CD8-positive, alpha-beta memory T cell (primary cell): Measurements from ENCODE around the gene RASA4B. TPM values are rescaled to one million over a fixed set of nuclear protein-coding genes. Genes with fewer than 3 reads are reported as not detected.

Source experiments
- CTCF ChIA-PET: fragments of 350-600 bp; sonication (Branson Sonifier 250); formaldehyde crosslinking; loops from one replicate; lab custom pipeline; 2021; ENCODE audit warnings: antibody characterized with exemption; lab: Charles Lee
- POLR2A ChIA-PET: fragments of 350-600 bp; sonication (Branson Sonifier 250); formaldehyde crosslinking; loops from one replicate; lab custom pipeline; 2021; ENCODE audit warnings: antibody characterized with exemption; lab: Charles Lee
- DNase-seq, 5 donors: peaks; one replicate each; pipeline versions ENCODE4 v3.0.0 to v3.0.0-alpha.2; 2020 to 2022; ENCODE audit warnings: mixed read lengths in 1 of 5
- H3K27ac ChIP-seq: one replicate; pipeline ENCODE4 v1.7.0; 2013; ENCODE audit warnings: low read depth, mild to moderate bottlenecking, low read length, moderate library complexity
- H3K27me3 ChIP-seq: 2 replicates; pipeline ENCODE4 v1.7.0; 2013; ENCODE audit warnings: low read length, mild to moderate bottlenecking; ENCODE audit not compliant: insufficient read depth, poor library complexity, severe bottlenecking
- H3K36me3 ChIP-seq: 2 replicates; pipeline ENCODE4 v1.7.0; 2013; ENCODE audit warnings: mild to moderate bottlenecking, low read length, moderate library complexity; ENCODE audit not compliant: insufficient read depth
- H3K4me1 ChIP-seq: 2 replicates; pipeline ENCODE4 v1.7.0; 2013; ENCODE audit warnings: mild to moderate bottlenecking, low read length, moderate library complexity; ENCODE audit not compliant: insufficient read depth
- H3K4me3 ChIP-seq: 2 replicates; pipeline ENCODE4 v1.7.0; 2013; ENCODE audit warnings: mild to moderate bottlenecking, low read length
- H3K9me3 ChIP-seq: 2 replicates; pipeline ENCODE4 v1.7.0; 2013; ENCODE audit warnings: mild to moderate bottlenecking, low read length
- H3K27ac Mint-ChIP-seq, 8 donors: one replicate each; pipeline ENCODE4 v1.8.0; 2020 to 2021; ENCODE audit warnings: mixed read lengths in 8 of 8, mild to moderate bottlenecking in 6 of 8, inconsistent platforms in 3 of 8, moderate library complexity in 3 of 8
- H3K27me3 Mint-ChIP-seq, 2 donors: one replicate each; pipeline ENCODE4 v1.8.0; 2020 to 2021; ENCODE audit warnings: mixed read lengths in 2 of 2, mild to moderate bottlenecking in 1 of 2, moderate library complexity in 1 of 2
- H3K36me3 Mint-ChIP-seq, 3 donors: one replicate each; pipeline ENCODE4 v1.8.0; 2020 to 2021; ENCODE audit warnings: mixed read lengths in 3 of 3, inconsistent platforms in 1 of 3, mild to moderate bottlenecking in 1 of 3
- H3K4me1 Mint-ChIP-seq, 3 donors: one replicate each; pipeline ENCODE4 v1.8.0; 2020 to 2021; ENCODE audit warnings: mixed read lengths in 3 of 3, inconsistent platforms in 1 of 3, mild to moderate bottlenecking in 1 of 3
- H3K4me3 Mint-ChIP-seq, 7 donors: one replicate each; pipeline ENCODE4 v1.8.0; 2020 to 2021; ENCODE audit warnings: mixed read lengths in 7 of 7, mild to moderate bottlenecking in 6 of 7, moderate library complexity in 4 of 7, inconsistent platforms in 2 of 7
- H3K9me3 Mint-ChIP-seq, 5 donors: one replicate each; pipeline ENCODE4 v1.8.0; 2020 to 2022; ENCODE audit warnings: mixed read lengths in 5 of 5, mild to moderate bottlenecking in 3 of 5, moderate library complexity in 2 of 5, inconsistent platforms in 1 of 5
- polyA plus RNA-seq: library from polyadenylated mRNA; unstranded; fragments of 300-500 nt; fragmentation: Illumina TruSeq; gene quantifications from one replicate; pipeline ENCODE4 v1.2.3, GENCODE V29; 2021
- total RNA-seq, 2 experiments: library from RNA; stranded (reverse); gene quantifications; one replicate each; pipeline ENCODE4 v1.2.3, GENCODE V29; 2021

Gene RASA4B
- total and polyA plus RNA-seq, 3 experiments from 2014 or later: 10.8 to 23.9 (median 22.0) TPM

GRCh38 chr7:102439963-102440795 lies 77.4 kb downstream of the RASA4B start:
- H3K27me3 Mint-ChIP-seq: no peaks in the 10 kb centered on the region
- H3K9me3 Mint-ChIP-seq: no peaks in the 10 kb centered on the region
- no peak overlapping the region for H3K27ac ChIP-seq
- H3K36me3 ChIP-seq: no peaks in the 10 kb centered on the region
- H3K4me1 Mint-ChIP-seq: peaks cover 0 to 9% (median 6%) of the 10 kb centered on the region in 3 donors
- no peak overlapping the region for H3K4me3 ChIP-seq
- ChIA-PET CTCF (interaction anchor here (0.8 to 2.0 kb wide), 5 partner anchors 10 to 28 kb away, joined by 3 to 7 read pairs (median 4); no protein-coding TSS in a partner anchor), POLR2A (no interaction called here)
- no peaks in the 10 kb centered on the region for H3K4me1 ChIP-seq
- H3K36me3 Mint-ChIP-seq: peaks cover 0 to 32% (median 4%) of the 10 kb centered on the region in 3 donors
- no peak overlapping the region for H3K4me3 Mint-ChIP-seq
- no peaks in the 10 kb centered on the region for H3K9me3 ChIP-seq
- peak overlapping the region in 1 of 8 donors; percentile 41 for H3K27ac Mint-ChIP-seq
- no peaks in the 10 kb centered on the region for H3K27me3 ChIP-seq
- DNase-seq: no peak

GRCh38 chr7:102436118-102436517 lies 81.5 kb downstream of the RASA4B start:
- ChIA-PET CTCF (interaction anchor here (2.4 to 3.3 kb wide), 2 partner anchors 14 to 31 kb away, joined by 8 to 11 read pairs; no protein-coding TSS in a partner anchor), POLR2A (no interaction called here)
- Histone ChIP-seq H3K4me3 (no peak overlapping the region), H3K9me3 (no peaks in the 10 kb centered on the region), H3K27ac (no peak overlapping the region), H3K4me1 (peaks cover 30% of the 10 kb centered on the region), H3K27me3 (no peaks in the 10 kb centered on the region), H3K36me3 (no peaks in the 10 kb centered on the region)
- Mint-ChIP-seq H3K9me3 (peaks cover 0 to 1% (median 0%) of the 10 kb centered on the region in 5 donors), H3K4me3 (peak overlapping the region in 2 of 7 donors; percentile 31 to 80), H3K4me1 (peaks cover 21 to 38% (median 32%) of the 10 kb centered on the region in 3 donors), H3K27me3 (peaks cover 0 to 2% of the 10 kb centered on the region in 2 donors), H3K36me3 (peaks cover 0 to 18% (median 2%) of the 10 kb centered on the region in 3 donors), H3K27ac (peak overlapping the region in 5 of 8 donors; percentile 20 to 95 (median 50))
- no peak for DNase-seq

- ChIA-PET CTCF (interaction anchor here (0.9 to 2.1 kb wide), 4 partner anchors 19 to 30 kb away, joined by 3 to 10 read pairs (median 4); no protein-coding TSS in a partner anchor), POLR2A (interaction anchor here (0.9 kb wide), 2 partner anchors 9 to 30 kb away, joined by 3 read pairs; partner anchors contain the start of gene ALKBH4)
- peaks cover 0 to 15% (median 0%) of the 10 kb centered on the region in 3 donors for H3K36me3 Mint-ChIP-seq
- Histone ChIP-seq H3K4me3 (peak overlapping the region; percentile 70), H3K27ac (peak overlapping the region; percentile 79), H3K27me3 (no peaks in the 10 kb centered on the region), H3K4me1 (peaks cover 51% of the 10 kb centered on the region), H3K9me3 (no peaks in the 10 kb centered on the region), H3K36me3 (no peaks in the 10 kb centered on the region)
- H3K27me3 Mint-ChIP-seq: peaks cover 0 to 2% of the 10 kb centered on the region in 2 donors
- H3K9me3 Mint-ChIP-seq: peaks cover 0 to 1% (median 0%) of the 10 kb centered on the region in 5 donors
- peak in 2 of 5 donors; percentile 18 to 27 for DNase-seq
- H3K4me3 Mint-ChIP-seq: peak overlapping the region; percentile 83 to 92 (median 87)
- peak overlapping the region; percentile 83 to 97 (median 95) for H3K27ac Mint-ChIP-seq
- peaks cover 38 to 58% (median 47%) of the 10 kb centered on the region in 3 donors for H3K4me1 Mint-ChIP-seq
Observed at GRCh38 chr7:102434039-102434486, 83.5 kb downstream of the RASA4B start.

- peak within 1 kb of the TSS; percentile 97 to 100 (median 99) for H3K27ac Mint-ChIP-seq
- CTCF ChIA-PET: interaction anchor here (0.9 to 2.1 kb wide), 5 partner anchors 18 to 35 kb away, joined by 3 to 10 read pairs (median 6); no protein-coding TSS in a partner anchor
- POLR2A ChIA-PET: interaction anchor here (0.9 to 1.6 kb wide), 3 partner anchors 8 to 21 kb away, joined by 3 to 4 read pairs (median 3); no protein-coding TSS in a partner anchor
- Histone ChIP-seq H3K4me3 (peak within 1 kb of the TSS; percentile 70), H3K36me3 (no peaks in the 10 kb centered on the region), H3K27ac (peak within 1 kb of the TSS; percentile 79), H3K9me3 (no peaks in the 10 kb centered on the region), H3K4me1 (peaks cover 57% of the 10 kb centered on the region), H3K27me3 (no peaks in the 10 kb centered on the region)
- H3K27me3 Mint-ChIP-seq: peaks cover 0 to 2% of the 10 kb centered on the region in 2 donors
- H3K4me1 Mint-ChIP-seq: peaks cover 39 to 62% (median 48%) of the 10 kb centered on the region in 3 donors
- H3K36me3 Mint-ChIP-seq: peaks cover 0 to 14% (median 0%) of the 10 kb centered on the region in 3 donors
- peak; percentile 85 to 93 (median 85) for DNase-seq
- H3K9me3 Mint-ChIP-seq: peaks cover 0 to 1% (median 0%) of the 10 kb centered on the region in 5 donors
- peak within 1 kb of the TSS; percentile 84 to 93 (median 87) for H3K4me3 Mint-ChIP-seq
Observed at GRCh38 chr7:102433219-102434038, 84.1 kb downstream of the RASA4B start, which contains the start of gene ORAI2. TSS of gene ORAI2 (plus strand) at chr7:102433575. CDS start at chr7:102438957, 5,382 bp downstream.

Other genes starting within 250 kb of the RASA4B start
- 1 to 10 TPM; 1.8 TPM for gene SH2B2, start 230.9 kb downstream of the RASA4B start, total RNA-seq
- 1.5 TPM for gene SH2B2, start 230.9 kb downstream of the RASA4B start, polyA plus RNA-seq
- not detected for gene SPDYE6, start 161.3 kb downstream of the RASA4B start, total RNA-seq
- 0.89 TPM for gene SPDYE6, start 161.3 kb downstream of the RASA4B start, polyA plus RNA-seq
- 10 to 100 TPM; 26.0 to 27.3 TPM for gene PRKRIP1, start 121.4 kb downstream of the RASA4B start, total RNA-seq
- 21.1 TPM for gene PRKRIP1, start 121.4 kb downstream of the RASA4B start, polyA plus RNA-seq
- 10 to 100 TPM; 66.9 to 68.9 TPM for gene ORAI2, start 84.2 kb downstream of the RASA4B start, total RNA-seq
- 47.7 TPM for gene ORAI2, start 84.2 kb downstream of the RASA4B start, polyA plus RNA-seq
- 10 to 100 TPM; 11.3 to 13.2 TPM for gene ALKBH4, start 52.9 kb downstream of the RASA4B start, total RNA-seq
- gene ALKBH4, start 52.9 kb downstream of the RASA4B start, polyA plus RNA-seq: 20.1 TPM
- 10 to 100 TPM; 29.9 to 30.1 TPM for gene LRWD1, start 52.8 kb downstream of the RASA4B start, total RNA-seq
- 14.6 TPM for gene LRWD1, start 52.8 kb downstream of the RASA4B start, polyA plus RNA-seq
- gene POLR2J, start 38.9 kb downstream of the RASA4B start, total RNA-seq: 10 to 100 TPM; 76.1 to 77.4 TPM
- gene POLR2J, start 38.9 kb downstream of the RASA4B start, polyA plus RNA-seq: 129 TPM
- 1 to 10 TPM; 7.4 to 7.7 TPM for gene UPK3BL2, start 25.9 kb upstream of the RASA4B start, total RNA-seq
- 2.7 TPM for gene UPK3BL2, start 25.9 kb upstream of the RASA4B start, polyA plus RNA-seq
- not detected for gene SPDYE2, start 33.4 kb upstream of the RASA4B start, total RNA-seq
- gene SPDYE2, start 33.4 kb upstream of the RASA4B start, polyA plus RNA-seq: 0.28 TPM
- gene POLR2J3, start 54.8 kb upstream of the RASA4B start, total RNA-seq: 10 to 100 TPM; 22.8 to 23.6 TPM
- 46.7 TPM for gene POLR2J3, start 54.8 kb upstream of the RASA4B start, polyA plus RNA-seq
- 10 to 100 TPM; 42.6 to 44.2 TPM for gene RASA4, start 99.0 kb upstream of the RASA4B start, total RNA-seq
- 18.0 TPM for gene RASA4, start 99.0 kb upstream of the RASA4B start, polyA plus RNA-seq
- 10 to 100 TPM; 17.3 to 20.5 TPM for gene UPK3BL1, start 125.0 kb upstream of the RASA4B start, total RNA-seq
- gene UPK3BL1, start 125.0 kb upstream of the RASA4B start, polyA plus RNA-seq: 32.3 TPM
- not detected for gene SPDYE2B, start 132.5 kb upstream of the RASA4B start, total RNA-seq
- 0.28 TPM for gene SPDYE2B, start 132.5 kb upstream of the RASA4B start, polyA plus RNA-seq
- gene POLR2J2, start 153.9 kb upstream of the RASA4B start, total RNA-seq: 1 to 10 TPM; 8.2 to 9.0 TPM
- gene POLR2J2, start 153.9 kb upstream of the RASA4B start, polyA plus RNA-seq: 5.3 TPM
- 10 to 100 TPM; 10.4 to 11.4 TPM for gene FAM185A, start 231.2 kb upstream of the RASA4B start, total RNA-seq
- gene FAM185A, start 231.2 kb upstream of the RASA4B start, polyA plus RNA-seq: 8.9 TPM